Progenitor cell of endocrine pancreas (in vitro differentiated cells): Measurements from ENCODE around the gene PDIA5. TPM values are rescaled to one million over a fixed set of nuclear protein-coding genes. Genes with fewer than 3 reads are reported as not detected.

Source experiments
- DNase-seq: peaks from one replicate; pipeline ENCODE4 v3.0.0; 2021; ENCODE audit warnings: low spot score; ENCODE audit not compliant: unreplicated experiment
- H3K27ac Mint-ChIP-seq: 2 replicates; pipeline ENCODE4 v1.8.0; 2021; ENCODE audit warnings: mild to moderate bottlenecking, moderate library complexity, mixed read lengths
- H3K27me3 Mint-ChIP-seq: 2 replicates; pipeline ENCODE4 v1.8.0; 2021; ENCODE audit warnings: mixed read lengths
- H3K36me3 Mint-ChIP-seq: 2 replicates; pipeline ENCODE4 v1.8.0; 2022; ENCODE audit warnings: mixed read lengths; ENCODE audit not compliant: insufficient read depth
- H3K4me1 Mint-ChIP-seq: 2 replicates; pipeline ENCODE4 v1.8.0; 2021; ENCODE audit warnings: low read depth, mixed read lengths
- H3K4me3 Mint-ChIP-seq: 2 replicates; pipeline ENCODE4 v1.8.0; 2021; ENCODE audit warnings: low read depth, mild to moderate bottlenecking, moderate library complexity, mixed read lengths
- H3K9me3 Mint-ChIP-seq: 2 replicates; pipeline ENCODE4 v1.8.0; 2021; ENCODE audit warnings: low read depth, mixed read lengths
- total RNA-seq: library from RNA; stranded (reverse); gene quantifications from 2 replicates; pipeline ENCODE4 v1.2.1, GENCODE V29; 2021
- TF ChIP-seq, protein P1 (sequence below): fragments of 200-600 bp; sonication (generic); IDR thresholded peaks from one replicate; pipeline ENCODE4 v1.5.0; 2021; ENCODE audit warnings: antibody characterized with exemption, mild to moderate bottlenecking; ENCODE audit not compliant: unreplicated experiment

PDIA5 gene
- total RNA-seq, 1 donor from 2014 or later = 22.2 TPM

DNA sequence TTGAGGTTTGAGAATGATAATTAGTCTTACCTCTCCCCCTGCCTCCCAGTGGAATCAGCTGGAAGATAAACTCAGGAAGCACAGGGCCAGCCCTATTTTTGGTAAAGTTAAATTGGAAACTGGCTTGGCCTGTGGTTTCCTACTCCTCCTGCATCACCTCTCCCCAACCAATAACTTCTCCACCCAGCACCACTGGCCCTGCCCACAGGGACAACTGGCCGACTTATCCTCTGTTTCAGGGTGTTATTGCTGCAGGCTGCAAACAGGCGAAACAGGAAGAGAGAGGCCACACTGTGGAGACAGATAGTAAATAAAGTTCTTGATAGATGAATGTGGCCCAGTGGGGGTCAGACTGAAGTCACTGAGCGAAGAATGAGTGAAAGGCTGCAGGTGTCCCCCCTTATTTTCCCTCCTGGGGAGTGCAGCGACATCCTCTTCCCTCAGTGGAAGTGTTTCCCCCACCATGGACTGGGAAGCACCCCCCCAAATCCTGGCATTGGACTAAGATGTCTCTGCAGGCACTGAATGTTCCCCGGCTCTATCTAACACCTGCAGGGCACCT, 47.1 kb downstream of the PDIA5 start:
- Mint-ChIP-seq H3K4me1 (peaks cover 10% of the 10 kb centered on the region), H3K27me3 (no peaks in the 10 kb centered on the region), H3K4me3 (no peak overlapping the region), H3K27ac (no peak overlapping the region), H3K9me3 (no peaks in the 10 kb centered on the region), H3K36me3 (peaks cover 5% of the 10 kb centered on the region)
- TF ChIP-seq, protein P1, sequence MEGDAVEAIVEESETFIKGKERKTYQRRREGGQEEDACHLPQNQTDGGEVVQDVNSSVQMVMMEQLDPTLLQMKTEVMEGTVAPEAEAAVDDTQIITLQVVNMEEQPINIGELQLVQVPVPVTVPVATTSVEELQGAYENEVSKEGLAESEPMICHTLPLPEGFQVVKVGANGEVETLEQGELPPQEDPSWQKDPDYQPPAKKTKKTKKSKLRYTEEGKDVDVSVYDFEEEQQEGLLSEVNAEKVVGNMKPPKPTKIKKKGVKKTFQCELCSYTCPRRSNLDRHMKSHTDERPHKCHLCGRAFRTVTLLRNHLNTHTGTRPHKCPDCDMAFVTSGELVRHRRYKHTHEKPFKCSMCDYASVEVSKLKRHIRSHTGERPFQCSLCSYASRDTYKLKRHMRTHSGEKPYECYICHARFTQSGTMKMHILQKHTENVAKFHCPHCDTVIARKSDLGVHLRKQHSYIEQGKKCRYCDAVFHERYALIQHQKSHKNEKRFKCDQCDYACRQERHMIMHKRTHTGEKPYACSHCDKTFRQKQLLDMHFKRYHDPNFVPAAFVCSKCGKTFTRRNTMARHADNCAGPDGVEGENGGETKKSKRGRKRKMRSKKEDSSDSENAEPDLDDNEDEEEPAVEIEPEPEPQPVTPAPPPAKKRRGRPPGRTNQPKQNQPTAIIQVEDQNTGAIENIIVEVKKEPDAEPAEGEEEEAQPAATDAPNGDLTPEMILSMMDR = no peak
- no peak for DNase-seq

DNA sequence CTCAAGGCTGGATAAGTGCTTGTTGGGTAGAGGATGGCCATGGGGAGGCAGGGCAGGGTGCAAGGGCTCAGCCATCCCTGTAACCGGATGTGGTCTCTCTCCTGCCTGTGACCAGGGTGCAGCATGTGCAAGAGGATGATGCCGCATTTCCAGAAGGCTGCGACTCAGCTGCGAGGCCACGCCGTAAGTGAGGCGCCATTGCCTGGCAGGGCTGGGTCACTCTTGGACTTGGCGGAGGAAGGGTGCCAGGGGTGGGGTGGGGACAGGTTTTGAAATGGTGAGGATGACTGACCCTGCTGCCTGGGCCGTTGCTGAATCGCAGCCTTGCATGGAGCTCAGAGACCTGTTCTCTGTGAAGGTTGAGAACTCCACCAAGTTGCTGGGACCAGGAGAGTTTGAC, 49.3 kb downstream of the PDIA5 start:
- H3K4me1 Mint-ChIP-seq = peaks cover 10% of the 10 kb centered on the region
- H3K36me3 Mint-ChIP-seq = peaks cover 4% of the 10 kb centered on the region
- TF ChIP-seq, protein P1 = no peak
- no peaks in the 10 kb centered on the region for H3K27me3 Mint-ChIP-seq
- DNase-seq = no peak
- H3K27ac Mint-ChIP-seq = no peak overlapping the region
- H3K9me3 Mint-ChIP-seq = no peaks in the 10 kb centered on the region
- H3K4me3 Mint-ChIP-seq = no peak overlapping the region

DNA sequence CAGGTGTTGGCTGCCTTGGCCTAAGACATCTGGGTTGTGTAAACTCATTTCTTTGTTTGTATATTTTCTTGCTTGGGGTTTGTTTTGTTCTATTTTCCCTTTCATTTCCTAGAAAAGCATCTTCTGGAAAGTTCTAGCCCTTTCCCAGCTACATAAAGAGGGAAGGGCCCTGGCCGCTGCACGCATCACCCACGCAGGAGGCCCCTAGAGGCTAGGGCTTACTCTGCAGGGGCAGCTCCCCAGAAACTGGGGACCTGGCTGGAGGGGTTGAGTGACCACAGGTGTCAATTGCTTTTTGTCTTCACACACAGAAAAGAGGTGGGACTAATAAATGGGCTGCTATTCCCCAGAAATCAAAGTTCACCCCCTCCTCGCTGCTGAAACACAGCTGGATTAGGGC, 52.6 kb downstream of the PDIA5 start:
- TF ChIP-seq, protein P1 = no peak
- peaks cover 11% of the 10 kb centered on the region for H3K36me3 Mint-ChIP-seq
- no peak overlapping the region for H3K4me3 Mint-ChIP-seq
- H3K9me3 Mint-ChIP-seq = no peaks in the 10 kb centered on the region
- no peak for DNase-seq
- no peaks in the 10 kb centered on the region for H3K4me1 Mint-ChIP-seq
- H3K27ac Mint-ChIP-seq = no peak overlapping the region
- no peaks in the 10 kb centered on the region for H3K27me3 Mint-ChIP-seq

DNA sequence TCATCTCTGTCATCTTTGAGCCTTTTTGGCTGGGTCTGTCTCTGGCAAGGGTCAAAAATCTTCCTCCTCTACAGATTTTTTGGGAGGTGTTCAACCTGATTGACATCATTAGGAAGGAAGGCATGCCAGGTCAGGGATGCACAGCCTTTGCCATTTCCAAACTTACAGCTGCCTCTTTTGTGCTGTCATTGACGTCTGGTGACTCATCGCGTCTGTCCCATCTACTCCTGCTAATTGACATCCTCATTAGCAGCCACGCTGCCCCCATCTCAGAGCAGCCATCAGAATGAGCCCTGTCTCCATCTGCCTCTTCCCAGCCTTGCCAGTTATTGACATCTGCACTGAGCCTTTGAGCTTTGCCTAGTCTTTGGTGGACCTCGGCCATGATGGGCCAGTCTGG, 53.0 kb downstream of the PDIA5 start:
- TF ChIP-seq, protein P1 = no peak
- Mint-ChIP-seq H3K4me1 (no peaks in the 10 kb centered on the region), H3K36me3 (peaks cover 11% of the 10 kb centered on the region), H3K27ac (no peak overlapping the region), H3K9me3 (no peaks in the 10 kb centered on the region), H3K4me3 (no peak overlapping the region), H3K27me3 (no peaks in the 10 kb centered on the region)
- DNase-seq = no peak

DNA sequence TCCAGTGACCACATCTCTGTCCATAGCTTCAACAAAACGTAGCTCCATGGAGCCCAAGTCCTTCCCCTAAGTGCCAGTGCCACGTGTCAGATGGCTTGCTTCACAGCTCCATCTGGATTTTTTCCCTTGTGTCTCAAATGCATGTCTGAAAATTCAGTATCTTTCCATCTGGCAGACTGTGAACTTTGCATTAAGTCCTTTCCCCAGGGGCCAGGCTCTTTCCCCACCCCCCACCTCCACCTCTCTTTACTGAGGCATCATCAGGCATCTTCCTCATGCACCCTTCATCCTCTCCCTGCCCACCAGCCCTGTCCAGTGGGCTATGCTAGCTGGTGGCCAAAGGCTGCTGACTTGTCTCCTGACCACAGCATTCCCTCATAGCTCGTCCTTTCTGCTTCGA, 53.7 kb downstream of the PDIA5 start:
- no peak for DNase-seq
- peaks cover 13% of the 10 kb centered on the region for H3K36me3 Mint-ChIP-seq

More for the DNA sequence above, 53.7 kb downstream of the PDIA5 start:
- TF ChIP-seq, protein P1 = no peak
- H3K4me3 Mint-ChIP-seq = no peak overlapping the region
- no peak overlapping the region for H3K27ac Mint-ChIP-seq
- no peaks in the 10 kb centered on the region for H3K27me3 Mint-ChIP-seq
- H3K9me3 Mint-ChIP-seq = no peaks in the 10 kb centered on the region
- no peaks in the 10 kb centered on the region for H3K4me1 Mint-ChIP-seq
